ENCODE results near the gene SHC1.

SHC1 gene

DNA sequence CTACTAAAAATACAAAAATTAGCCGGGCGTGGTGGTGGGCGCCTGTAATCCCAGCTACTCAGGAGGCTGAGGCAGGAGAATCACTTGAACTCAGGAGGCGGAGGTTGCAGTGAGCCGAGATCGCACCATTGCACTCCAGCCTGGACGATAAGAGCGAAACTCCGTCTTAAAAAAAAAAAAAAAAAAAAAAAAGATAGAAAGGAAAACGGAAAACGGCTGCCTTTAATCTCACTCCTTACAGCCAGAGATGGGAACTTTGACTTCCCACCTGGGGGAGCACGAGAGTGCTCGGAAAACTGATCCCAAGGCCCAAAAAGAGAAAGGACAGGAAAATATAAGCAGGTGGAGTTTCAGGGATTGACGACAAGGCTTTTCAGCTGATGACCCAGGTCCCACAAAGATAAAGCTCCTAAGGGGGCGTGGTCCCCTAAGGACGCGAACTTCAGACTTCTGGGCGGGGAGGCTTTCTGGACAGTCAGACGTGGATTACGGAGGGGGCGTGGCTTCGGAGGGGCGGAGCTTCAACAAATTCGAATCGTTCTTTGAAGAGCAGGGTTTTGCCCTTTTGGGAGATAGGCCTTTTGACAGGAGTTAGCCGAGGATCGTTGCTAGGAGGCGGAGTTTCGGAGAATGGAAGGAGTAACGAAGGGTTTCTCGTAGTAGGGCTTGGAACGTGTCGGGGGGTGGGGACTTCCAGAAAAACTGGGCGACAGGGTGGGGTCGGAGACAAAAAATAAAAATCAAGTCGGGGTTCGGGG is 3.0 kb upstream of the SHC1 start:
- peak; percentile 99 for DNase-seq

DNA sequence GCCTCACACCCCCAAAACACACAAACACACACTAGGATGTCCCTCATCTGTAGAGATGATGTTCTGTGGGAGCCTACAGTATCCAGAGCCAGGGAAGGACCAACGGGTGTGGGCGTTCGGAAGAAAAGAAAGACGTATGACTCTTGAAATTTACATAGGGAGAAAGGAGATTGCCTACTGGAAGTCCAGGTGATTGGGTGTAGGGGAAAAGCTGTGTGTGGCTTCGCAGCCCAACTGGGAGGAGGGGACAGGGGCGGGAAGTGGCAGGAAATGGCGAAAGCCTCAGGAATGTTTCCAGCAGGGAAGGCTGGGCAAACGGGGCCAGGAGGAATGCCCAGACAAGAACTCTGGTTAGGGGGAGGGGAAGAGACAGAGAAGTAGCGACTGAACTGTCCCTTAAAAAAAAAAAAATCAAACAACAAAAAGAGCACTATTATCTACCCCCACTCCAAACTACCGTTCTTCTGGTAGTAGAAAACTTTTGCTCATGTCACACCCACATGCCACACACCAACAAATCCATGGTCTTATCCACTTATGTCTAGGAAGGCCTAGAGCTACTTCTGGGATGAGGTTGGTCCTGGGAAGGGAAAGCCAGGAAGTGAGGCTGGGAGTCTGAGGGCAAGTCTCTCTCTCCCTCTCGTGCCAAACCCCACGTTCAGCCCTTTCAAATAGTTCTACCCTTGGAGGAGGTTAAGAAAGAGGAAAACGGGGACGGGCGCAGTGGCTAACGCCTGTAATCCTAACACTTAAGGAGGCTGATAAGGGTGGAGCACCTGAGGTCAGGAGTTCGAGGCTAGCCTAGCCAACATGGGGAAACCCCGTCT is 2.2 kb upstream of the SHC1 start:
- DNase-seq: no peak

DNA sequence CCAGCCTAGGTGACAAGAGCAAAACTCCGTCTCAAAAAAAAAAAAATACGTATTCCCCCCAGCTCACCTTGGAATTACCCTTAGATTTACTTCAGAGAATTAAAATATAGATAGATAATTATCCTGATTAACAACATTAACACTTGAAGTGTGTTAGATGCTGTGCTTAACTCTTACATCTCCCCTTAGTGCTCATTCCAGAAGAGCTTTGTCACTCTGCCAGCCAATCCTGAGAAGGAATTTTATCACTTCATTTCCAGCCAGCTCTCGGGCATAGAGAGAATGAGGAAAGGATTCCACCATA is 1.6 kb upstream of the SHC1 start:
- DNase-seq: no peak

DNA sequence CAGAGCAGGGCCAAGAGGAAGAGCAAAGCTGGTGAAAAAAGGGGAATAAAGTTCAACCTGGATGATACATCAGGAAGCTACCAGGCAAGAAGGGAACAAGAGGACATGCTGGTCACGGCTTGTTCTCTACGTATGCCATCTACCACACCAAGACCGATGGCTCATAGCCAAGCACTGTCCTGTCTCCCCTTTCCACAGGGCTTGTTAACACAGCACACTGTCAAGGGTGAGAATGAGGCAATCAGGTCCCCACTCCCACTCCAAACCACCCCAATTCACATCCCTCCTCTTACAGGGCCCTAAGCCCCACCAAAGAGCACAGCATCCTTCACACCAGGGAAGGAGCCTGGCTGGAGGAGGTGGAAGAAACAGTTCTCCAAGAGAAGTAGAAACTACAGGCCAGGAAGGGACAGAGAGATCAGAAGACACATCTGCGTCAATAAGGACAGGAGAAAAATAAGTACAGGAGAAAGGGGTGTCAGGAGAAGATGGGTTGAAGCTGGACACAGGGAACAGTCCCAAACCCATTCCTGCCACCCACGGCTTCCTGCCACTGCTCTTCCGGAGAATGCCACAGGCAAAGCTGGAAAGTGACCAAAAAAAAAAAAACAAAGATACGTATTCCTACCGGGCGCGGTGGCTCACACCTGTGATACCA is 923 bp upstream of the SHC1 start:
- DNase-seq: no peak

DNA sequence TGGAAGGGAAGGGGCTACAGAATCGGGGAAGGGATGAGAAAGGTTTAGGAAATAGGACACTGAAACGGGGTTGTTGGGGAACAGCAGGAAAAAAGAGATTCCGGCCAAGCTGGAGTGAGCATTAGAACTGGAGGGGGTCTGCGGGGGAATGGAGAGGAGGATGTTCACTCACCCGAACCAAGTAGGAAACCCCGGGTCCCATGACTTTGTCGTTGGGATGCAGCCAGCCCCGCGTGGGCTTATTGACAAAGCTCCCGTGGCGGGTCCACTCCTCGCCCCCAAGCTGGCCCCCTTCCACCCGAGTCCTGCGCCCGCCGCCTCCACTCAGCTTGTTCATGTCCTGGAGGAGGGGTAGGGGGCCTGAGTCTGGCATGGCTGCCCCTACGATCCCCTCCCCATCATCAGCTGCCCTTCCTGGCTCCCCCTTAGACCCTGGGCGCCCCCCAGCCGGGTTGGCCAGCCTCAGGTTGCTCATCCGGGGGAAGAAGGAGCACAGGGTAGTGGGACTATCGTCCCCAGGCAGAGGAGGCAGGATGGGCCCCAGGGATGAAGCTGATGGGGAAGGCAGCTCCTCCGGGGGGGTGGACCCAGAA is 591 bp downstream of the SHC1 start:
- DNase-seq: no peak

DNA sequence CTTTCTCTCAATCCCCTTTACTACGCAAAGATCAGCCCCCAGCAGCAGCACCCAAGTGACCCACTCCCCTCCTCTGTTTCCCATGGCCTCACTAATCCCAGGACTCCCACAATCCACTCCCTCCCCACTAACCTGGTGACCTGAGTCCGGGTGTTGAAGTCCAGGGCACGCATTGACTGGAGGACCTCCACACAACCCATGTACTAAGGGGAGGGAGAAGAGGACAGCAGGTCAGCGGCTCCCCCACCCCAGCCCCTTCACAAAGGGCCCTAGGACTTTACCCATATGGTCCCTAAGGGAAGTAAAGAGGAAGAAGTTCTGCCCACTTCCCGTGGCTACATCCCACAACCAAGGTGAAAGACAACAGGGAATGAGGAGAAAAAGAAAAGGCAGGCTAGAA is 1.3 kb downstream of the SHC1 start:
- DNase-seq: no peak

DNA sequence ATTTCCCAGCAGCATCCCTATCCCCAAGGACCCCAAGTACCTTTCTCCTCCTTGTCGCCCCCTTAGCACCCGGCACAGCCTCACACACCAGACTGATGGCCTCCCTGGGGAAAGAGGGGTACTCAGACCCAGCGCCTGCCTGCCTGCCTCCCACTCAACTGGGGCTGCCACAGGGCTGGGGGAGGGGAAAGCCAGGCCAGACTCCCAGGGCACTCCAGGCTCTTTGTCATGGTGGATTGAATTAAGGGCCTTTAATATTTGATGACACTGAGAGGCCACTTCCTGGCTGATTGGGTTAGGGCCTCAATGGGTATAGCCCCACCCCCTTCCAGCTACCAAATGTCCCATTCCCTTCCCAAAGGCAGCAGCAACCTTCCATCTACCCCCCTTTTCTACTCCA is 1.8 kb downstream of the SHC1 start:
- no peak for DNase-seq

DNA sequence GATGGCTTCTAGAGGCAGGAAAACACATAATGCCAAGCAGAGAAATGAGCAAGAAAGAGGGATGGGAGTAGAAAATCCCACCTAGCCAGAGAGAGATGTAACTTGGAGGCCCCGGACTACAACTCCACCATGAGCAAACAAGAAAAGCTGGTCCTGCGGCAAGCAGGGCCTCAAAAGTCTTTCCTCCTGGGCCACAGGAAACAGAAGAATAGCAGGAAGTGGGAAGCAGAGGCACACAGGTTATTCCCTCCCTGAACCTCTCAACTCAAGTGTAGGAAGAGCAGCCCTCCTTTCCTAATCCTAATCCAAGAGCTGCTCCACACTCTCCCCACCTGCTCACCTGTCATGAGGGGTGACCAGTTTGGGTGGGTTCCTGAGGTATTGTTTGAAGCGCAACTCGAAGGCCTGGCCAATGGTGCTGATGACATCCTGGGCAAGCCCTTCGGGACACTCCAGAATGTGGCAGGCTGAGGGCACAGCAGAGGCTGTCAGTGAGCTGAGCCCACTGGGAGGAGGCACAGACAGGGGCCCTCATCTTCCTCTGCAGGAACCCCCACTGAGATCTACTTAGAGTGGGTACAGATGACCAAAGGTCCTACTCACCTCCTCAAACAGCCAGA is 3.1 kb downstream of the SHC1 start:
- DNase-seq: no peak

DNA sequence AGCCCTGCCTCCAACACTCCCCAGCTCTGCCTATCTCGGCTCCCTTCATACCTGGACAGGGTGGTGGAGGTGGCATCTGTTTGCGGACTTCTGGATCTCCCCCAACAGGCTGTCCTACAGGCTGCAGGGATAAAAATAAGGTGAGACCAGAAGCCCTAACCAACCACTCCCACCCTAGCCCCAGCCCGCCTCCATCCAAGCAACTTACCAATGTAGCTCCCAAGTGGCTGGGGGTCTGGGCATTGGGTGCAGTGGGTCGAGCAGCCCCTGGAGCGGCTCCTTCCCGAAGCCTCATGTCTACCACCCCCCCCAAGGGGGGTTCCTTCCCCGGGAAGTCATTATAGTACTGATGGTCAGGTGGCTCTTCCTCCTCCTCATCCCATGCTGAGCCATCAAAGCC is 4.4 kb downstream of the SHC1 start:
- no peak for DNase-seq

DNA sequence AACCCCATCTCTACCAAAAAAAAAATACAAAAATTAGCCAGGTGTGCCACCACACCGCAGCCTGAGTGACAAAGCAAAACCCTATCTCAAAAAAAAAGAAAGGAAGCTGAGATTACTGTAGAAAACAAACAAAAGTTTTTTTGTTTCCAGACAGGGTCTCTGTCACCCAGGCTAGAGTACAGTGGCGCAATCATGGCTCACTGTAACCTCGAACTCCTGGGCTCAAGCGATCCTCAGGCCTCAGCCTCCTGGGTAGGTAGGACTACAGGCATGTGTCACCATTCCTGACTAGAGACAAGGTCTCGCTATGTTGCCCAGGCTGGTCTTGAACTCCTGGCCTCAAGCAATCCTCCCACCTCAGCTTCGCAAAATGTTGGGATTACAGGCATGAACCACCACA is 6.2 kb downstream of the SHC1 start:
- no peak for DNase-seq

DNA sequence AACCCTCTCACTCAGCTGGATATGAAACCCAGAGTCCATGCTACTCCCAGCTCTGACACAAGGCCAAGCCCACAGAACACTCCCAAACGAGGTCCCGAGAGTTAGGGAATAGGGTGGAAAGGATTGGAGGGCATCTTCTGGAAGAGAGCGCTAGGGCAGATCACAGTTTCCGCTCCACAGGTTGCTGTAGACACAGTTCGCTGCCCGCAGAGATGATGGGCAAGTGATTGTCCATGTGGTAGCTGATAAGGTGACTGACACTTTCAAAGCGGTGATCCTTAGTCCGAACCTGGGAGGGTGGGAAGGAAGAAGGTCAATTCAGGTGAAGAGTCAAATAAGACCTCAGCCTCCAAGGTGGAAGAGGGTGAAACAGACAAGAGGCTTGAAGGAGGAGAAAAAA is 6.9 kb downstream of the SHC1 start:
- DNase-seq: no peak

DNA sequence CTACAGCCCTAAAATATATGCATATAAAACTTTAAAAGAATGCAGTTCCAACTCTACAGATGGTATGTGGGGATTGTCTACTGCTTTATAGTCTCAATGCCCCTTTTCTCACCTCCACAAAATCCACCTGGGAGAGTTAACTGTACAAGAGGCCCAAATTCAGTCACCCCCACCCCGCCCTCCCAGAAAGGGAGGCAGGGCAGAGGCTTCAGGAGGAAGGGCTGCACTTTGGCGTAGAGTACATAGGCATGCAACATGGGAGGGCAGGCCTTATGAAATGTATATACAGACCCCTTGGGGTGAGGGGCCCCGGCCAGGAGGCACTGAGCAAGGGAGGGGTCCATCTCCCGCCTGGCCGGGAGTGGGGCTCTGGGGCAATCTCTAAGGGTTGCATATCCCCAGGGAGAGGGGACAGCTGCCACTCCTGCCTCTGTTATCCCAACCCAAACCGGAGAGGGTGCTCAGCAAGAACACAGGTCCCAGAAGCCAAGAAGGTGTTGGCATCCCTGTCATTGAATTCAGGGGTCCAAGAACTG is 7.7 kb downstream of the SHC1 start:
- DNase-seq: no peak

DNA sequence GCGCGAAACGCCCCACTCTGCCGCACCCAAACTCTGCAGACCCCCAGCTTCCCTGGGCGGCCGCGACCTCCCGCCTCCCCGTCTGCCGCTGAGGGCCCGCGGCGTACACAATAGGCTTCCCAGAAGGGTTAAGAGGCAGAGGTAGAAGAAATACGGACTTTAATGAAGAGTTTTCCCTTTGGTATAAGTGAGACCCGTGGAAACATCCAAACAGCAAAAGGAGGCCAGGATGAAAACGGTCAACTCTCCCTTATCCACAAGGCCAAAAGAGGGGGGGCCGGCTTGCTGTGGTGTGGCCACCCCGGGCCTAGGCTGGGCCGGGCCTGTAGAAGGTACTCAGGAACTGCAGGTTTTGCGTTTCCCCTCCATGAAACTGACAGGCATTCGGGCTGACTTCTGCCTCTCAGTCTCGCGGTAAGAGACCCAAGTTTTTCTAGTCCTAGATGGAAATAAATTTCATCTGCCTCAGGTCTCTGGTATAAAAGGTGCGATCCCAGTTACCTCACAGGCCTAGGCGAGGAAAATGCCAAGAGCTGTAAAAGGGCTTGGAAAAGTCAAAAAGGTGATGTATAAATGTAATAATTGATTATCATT is 8.3 kb downstream of the SHC1 start:
- peak in 1 of 2 experiments; percentile 35 for DNase-seq

DNA sequence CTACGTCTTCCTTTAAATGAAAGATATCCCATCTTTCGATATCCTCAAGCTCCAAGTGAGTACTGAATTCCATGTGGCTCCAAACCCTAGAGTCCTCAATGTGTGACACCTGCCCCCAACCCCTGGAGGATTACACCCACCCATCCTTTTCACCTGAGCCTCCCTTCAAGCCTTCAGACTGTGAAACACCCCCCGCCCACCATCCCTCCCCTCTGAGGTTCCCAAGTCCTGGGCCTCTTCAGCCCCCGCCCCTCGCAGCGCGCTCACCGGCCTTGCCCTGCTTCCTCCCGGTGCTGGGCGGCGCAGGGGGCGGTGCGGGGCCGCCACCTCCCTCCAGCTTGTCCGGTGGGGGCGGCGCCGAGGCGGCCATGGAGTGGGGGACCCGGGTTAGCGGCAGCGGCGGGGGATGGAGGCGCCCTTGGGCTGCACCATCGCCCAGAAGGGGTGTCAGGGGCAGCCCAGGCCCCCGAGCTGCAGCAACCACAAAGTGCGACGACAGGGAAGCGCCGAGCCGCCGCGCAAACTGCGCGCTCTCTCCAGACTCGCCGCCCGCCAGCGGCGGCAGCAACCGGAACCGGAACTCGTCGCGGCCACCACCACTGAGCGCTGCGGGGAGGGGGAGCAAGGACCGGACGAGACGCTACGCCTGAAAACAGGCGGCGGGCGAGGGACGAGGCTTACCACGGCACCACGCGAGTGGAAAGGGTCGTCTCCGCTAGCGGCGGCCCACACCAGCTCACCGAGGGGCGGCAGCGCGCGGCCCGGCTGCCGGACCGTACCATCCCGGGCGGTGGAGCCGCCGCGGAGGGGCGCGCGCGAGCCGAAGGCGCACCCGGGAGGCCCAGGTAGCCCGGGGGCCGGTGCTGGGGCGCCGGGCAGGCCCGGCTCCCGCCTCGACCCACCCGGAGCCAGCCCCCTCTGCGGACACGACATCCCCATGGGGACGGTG is 9.1 kb downstream of the SHC1 start, which contains the start of gene PYGO2:
TSS of gene PYGO2 (minus strand) at position 576 of the 949 bp plus-strand sequence. CDS start at position 370, 206 bp downstream.
- peak; percentile 85 to 89 for DNase-seq

DNA sequence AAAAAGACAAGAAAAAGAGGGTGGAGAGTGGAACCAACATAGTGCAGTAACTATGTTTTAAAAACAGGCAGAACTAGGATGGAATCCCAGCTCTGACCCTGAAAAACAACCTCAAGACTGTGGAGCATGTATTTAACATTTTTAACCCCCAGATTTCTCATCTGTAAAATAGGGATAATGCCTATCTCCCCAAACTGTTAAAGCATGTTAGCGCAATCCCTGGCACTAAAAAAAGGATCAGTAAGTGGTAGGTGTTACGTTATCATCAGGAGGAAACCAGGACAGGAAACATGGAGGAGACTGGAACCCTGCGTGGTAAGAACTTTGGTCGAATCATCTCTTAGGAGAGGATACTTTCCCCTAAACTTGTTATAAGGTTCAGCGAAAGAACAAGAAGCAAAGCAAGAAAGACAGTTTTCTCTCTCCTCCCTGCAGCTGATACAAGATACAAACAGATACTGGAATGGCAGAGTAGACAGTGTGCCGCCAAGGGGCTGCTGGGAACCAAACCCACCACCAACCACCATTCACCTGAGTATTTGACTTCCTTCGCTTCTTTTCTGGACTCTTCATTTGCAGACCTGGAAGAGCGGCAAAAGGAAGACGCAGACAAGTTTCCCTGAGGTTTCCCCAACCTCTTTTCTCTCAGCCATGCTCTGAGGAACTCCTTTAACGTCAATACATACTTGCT is 10.0 kb downstream of the SHC1 start:
- no peak for DNase-seq

DNA sequence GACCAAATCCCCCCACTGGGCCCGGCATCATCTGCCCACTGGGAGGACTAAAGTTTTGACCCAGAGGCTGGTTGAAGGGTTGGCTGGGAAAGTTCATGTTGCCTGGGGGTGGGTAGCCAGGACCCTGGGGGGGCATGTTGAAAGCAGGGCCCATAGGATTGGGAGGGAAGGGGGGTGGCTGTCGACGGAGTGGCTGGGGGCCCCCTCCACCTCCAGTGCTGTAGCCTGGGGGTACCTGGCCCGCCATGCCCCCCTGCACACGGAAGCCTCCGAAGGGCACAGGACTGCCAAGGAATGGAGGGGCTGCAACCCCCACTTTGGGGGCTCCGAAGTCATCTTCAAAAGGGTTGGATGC is 11.1 kb downstream of the SHC1 start:
- DNase-seq: no peak

DNA sequence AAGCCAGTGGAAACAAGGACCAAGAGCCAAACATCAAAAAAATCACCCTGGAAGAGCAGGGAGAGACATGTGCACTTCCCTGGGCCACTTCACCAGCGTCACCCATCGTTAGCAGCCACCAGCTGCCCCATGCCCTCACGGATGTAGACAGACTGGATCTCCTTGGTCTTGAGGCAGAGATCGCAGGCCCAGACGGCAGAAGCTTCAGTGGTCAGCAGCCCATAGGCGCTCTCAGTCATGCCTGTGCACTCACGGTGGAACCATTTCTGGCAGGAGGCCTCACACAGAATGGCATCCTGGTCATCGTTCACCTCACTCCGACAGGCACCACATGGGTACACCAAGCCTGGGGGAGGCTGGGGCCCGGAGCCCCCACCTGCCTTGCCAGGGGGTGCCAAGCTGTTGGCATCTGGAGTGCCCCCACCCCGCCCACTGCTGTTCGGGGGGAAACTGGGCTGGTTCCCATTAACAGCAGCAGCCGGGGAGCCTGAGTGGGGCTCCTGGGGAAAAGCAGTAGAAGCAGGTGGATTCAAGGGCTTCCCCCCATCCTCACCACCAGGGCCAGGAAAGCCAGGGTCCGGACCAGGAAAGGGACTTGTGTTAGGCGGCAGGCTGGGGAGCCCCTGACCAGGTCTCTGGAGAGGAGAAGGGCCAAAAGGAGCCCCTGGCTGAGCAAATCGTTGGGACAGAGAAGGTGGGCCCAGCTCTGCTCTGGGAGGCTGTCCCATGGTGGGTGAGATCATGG is 11.7 kb downstream of the SHC1 start:
- DNase-seq: no peak

DNA sequence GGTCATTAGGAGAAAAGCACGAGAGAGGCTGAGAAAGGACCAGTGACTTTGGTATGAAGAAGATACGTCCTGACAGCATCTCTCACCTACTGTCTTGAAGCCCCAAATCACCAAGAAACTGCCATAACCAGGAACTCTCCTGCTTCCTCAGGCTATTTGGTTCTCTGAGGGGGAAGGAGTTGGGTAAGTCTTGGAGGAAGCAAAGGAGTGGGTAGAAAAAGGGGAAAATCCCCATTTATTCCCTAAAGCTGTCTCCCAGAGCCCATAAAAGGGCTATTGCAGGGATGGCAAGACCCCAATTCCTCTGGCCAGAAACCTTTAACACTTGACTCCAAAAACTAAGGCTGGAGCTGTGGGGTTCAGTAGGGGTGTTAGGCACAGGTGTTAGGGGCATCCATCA is 12.5 kb downstream of the SHC1 start:
- no peak for DNase-seq

DNA sequence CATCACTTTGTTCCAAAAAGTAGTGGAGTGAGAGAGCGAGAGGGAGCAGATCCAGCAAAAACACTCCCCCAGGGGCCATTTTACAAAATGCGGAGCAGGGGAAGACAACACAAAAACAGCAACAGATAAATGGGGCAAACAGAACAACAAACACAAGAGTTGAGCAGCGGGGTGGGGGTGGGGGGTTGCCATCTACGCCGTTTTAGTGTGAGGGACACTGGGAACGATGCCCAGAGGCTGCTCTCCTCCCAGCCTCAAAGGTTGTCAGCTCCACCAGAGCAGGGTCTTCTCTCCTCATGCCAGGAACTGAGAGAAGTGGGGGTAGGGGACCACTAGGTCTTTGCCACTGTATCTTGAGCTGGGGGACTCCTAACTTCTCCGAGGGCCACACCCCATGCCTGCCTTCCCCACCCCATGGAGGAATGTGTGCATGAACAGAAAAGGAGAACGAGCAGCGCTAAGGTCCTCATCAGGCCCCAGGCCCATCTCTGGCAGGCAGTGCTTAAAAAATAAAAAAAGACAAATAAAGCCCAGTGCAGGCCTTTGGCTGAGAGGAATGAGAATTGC is 13.4 kb downstream of the SHC1 start:
- DNase-seq: no peak

DNA sequence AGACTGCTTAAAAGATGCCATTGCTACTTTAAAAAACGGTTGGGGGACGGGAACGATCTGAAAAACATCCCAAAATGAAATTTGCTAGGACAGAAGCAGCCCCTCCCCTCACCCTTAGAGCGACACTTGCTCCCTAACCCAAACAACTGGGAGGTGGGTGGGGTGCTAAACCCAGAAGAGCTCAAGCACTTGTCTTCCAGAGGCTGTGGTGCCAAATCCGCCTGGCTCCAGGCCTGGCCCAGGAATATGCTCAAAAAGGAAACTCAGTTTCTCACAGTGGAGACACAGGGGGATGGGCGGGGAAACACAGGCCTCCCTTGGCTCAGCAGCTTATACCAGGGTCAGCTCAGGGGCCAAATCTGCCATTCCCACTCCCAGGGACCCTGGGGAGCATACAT is 14.0 kb downstream of the SHC1 start:
- DNase-seq: no peak

All from activated CD4-positive, alpha-beta T cell treated with anti-CD3 and anti-CD28 coated beads, Interleukin-2, amount 50 U/mL, for 48 hours (primary cell).